ENCODE results near the gene CBLIF. TPM values are rescaled to one million over a fixed set of nuclear protein-coding genes. Genes with fewer than 3 reads are reported as not detected.

Gene CBLIF
- total and polyA plus RNA-seq, 2 of the 8 experiments (the other 6 are each of a cell fraction or from before 2014, with no cell fraction given) = not detected

DNA sequence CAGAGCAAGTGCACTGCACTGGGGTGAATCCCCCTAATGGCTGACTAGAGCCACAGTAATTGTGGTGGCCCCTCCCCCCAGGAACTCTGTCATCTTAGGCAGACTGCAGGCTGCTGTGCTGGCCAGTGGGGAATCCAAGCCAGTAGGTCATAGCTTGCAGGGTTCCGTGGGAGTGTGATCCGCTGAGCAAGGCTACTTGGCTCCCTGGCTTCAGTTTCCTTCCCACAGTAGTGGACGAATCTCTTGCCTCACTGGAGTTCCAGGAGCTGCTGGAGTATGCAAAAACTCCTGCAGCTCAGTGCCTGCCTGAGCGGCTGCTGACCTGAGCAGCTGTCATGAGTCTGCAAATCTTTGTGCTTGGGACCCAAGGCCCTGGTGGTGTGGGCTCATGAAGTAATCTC lies 46.5 kb upstream of the CBLIF start (continued):
- TF ChIP-seq, protein P1, sequence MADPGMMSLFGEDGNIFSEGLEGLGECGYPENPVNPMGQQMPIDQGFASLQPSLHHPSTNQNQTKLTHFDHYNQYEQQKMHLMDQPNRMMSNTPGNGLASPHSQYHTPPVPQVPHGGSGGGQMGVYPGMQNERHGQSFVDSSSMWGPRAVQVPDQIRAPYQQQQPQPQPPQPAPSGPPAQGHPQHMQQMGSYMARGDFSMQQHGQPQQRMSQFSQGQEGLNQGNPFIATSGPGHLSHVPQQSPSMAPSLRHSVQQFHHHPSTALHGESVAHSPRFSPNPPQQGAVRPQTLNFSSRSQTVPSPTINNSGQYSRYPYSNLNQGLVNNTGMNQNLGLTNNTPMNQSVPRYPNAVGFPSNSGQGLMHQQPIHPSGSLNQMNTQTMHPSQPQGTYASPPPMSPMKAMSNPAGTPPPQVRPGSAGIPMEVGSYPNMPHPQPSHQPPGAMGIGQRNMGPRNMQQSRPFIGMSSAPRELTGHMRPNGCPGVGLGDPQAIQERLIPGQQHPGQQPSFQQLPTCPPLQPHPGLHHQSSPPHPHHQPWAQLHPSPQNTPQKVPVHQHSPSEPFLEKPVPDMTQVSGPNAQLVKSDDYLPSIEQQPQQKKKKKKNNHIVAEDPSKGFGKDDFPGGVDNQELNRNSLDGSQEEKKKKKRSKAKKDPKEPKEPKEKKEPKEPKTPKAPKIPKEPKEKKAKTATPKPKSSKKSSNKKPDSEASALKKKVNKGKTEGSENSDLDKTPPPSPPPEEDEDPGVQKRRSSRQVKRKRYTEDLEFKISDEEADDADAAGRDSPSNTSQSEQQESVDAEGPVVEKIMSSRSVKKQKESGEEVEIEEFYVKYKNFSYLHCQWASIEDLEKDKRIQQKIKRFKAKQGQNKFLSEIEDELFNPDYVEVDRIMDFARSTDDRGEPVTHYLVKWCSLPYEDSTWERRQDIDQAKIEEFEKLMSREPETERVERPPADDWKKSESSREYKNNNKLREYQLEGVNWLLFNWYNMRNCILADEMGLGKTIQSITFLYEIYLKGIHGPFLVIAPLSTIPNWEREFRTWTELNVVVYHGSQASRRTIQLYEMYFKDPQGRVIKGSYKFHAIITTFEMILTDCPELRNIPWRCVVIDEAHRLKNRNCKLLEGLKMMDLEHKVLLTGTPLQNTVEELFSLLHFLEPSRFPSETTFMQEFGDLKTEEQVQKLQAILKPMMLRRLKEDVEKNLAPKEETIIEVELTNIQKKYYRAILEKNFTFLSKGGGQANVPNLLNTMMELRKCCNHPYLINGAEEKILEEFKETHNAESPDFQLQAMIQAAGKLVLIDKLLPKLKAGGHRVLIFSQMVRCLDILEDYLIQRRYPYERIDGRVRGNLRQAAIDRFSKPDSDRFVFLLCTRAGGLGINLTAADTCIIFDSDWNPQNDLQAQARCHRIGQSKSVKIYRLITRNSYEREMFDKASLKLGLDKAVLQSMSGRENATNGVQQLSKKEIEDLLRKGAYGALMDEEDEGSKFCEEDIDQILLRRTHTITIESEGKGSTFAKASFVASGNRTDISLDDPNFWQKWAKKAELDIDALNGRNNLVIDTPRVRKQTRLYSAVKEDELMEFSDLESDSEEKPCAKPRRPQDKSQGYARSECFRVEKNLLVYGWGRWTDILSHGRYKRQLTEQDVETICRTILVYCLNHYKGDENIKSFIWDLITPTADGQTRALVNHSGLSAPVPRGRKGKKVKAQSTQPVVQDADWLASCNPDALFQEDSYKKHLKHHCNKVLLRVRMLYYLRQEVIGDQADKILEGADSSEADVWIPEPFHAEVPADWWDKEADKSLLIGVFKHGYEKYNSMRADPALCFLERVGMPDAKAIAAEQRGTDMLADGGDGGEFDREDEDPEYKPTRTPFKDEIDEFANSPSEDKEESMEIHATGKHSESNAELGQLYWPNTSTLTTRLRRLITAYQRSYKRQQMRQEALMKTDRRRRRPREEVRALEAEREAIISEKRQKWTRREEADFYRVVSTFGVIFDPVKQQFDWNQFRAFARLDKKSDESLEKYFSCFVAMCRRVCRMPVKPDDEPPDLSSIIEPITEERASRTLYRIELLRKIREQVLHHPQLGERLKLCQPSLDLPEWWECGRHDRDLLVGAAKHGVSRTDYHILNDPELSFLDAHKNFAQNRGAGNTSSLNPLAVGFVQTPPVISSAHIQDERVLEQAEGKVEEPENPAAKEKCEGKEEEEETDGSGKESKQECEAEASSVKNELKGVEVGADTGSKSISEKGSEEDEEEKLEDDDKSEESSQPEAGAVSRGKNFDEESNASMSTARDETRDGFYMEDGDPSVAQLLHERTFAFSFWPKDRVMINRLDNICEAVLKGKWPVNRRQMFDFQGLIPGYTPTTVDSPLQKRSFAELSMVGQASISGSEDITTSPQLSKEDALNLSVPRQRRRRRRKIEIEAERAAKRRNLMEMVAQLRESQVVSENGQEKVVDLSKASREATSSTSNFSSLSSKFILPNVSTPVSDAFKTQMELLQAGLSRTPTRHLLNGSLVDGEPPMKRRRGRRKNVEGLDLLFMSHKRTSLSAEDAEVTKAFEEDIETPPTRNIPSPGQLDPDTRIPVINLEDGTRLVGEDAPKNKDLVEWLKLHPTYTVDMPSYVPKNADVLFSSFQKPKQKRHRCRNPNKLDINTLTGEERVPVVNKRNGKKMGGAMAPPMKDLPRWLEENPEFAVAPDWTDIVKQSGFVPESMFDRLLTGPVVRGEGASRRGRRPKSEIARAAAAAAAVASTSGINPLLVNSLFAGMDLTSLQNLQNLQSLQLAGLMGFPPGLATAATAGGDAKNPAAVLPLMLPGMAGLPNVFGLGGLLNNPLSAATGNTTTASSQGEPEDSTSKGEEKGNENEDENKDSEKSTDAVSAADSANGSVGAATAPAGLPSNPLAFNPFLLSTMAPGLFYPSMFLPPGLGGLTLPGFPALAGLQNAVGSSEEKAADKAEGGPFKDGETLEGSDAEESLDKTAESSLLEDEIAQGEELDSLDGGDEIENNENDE (IDR thresholded peaks at IDR 0.05; ENCODE audit: insufficient replicate concordance, low read length) = no peak
- TF ChIP-seq SIN3A (conservative IDR thresholded peaks at IDR 0.05 in 1 of 2, IDR thresholded peaks at IDR 0.05 in 1 of 2; ENCODE audit: low read depth in 1 of 2, low read length in 2 of 2) (no peak), ASH2L (IDR thresholded peaks at IDR 0.05; ENCODE audit: low read length) (peak; percentile 61), SRF (IDR thresholded peaks at IDR 0.05; ENCODE audit: low read depth, low read length) (no peak), CBX5 (IDR thresholded peaks at IDR 0.05; ENCODE audit: low read depth, low read length) (no peak), HDAC6 (IDR thresholded peaks at IDR 0.05; ENCODE audit: low read depth, low read length) (no peak)
- TF ChIP-seq, protein P2, sequence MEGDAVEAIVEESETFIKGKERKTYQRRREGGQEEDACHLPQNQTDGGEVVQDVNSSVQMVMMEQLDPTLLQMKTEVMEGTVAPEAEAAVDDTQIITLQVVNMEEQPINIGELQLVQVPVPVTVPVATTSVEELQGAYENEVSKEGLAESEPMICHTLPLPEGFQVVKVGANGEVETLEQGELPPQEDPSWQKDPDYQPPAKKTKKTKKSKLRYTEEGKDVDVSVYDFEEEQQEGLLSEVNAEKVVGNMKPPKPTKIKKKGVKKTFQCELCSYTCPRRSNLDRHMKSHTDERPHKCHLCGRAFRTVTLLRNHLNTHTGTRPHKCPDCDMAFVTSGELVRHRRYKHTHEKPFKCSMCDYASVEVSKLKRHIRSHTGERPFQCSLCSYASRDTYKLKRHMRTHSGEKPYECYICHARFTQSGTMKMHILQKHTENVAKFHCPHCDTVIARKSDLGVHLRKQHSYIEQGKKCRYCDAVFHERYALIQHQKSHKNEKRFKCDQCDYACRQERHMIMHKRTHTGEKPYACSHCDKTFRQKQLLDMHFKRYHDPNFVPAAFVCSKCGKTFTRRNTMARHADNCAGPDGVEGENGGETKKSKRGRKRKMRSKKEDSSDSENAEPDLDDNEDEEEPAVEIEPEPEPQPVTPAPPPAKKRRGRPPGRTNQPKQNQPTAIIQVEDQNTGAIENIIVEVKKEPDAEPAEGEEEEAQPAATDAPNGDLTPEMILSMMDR (IDR thresholded peaks at IDR 0.05; ENCODE audit: control extremely low read depth in 1 of 3, insufficient read depth in 1 of 3, low read depth in 1 of 3, low read length in 3 of 3) = peak in 2 of 3 experiments; percentile 2 to 22; a peak in 2 of 4 replicates
- TF ChIP-seq, protein P3, sequence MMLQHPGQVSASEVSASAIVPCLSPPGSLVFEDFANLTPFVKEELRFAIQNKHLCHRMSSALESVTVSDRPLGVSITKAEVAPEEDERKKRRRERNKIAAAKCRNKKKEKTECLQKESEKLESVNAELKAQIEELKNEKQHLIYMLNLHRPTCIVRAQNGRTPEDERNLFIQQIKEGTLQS (IDR thresholded peaks at IDR 0.05; ENCODE audit: insufficient read depth, low read depth, low read length) = no peak

Measured in H1 (cell line).